ENCODE data around the gene RIOX2.

The RIOX2 gene

DNA sequence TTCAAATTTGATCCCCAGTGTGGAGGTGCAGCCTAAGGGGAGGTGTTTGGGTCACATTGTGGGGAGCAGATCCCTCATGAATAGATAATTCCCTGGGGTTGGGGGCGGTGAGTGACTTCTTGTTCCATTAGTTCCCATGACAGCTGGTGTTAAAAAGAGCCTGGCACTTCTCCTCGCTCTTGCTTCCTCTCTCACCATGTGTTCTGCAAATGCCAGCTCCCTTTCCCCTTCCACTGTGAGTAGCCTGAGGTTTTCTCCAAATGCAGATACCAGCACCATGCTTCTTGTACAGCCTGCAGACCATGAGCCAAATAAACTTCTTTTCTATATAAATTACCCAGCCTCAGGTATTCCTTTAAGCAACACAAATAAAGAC is 23.1 kb downstream of the RIOX2 start:
- ATAC-seq (no peak), DNase-seq (ENCODE audit: low spot score in 2 of 2) (no peak)
- peaks cover 94% of the 10 kb centered on the region for H3K36me3 Mint-ChIP-seq
- H3K27ac Mint-ChIP-seq: no peak overlapping the region
- H3K9me3 Mint-ChIP-seq: no peaks in the 10 kb centered on the region
- no peak overlapping the region for H3K4me3 Mint-ChIP-seq
- no peaks in the 10 kb centered on the region for H3K4me1 Mint-ChIP-seq

DNA sequence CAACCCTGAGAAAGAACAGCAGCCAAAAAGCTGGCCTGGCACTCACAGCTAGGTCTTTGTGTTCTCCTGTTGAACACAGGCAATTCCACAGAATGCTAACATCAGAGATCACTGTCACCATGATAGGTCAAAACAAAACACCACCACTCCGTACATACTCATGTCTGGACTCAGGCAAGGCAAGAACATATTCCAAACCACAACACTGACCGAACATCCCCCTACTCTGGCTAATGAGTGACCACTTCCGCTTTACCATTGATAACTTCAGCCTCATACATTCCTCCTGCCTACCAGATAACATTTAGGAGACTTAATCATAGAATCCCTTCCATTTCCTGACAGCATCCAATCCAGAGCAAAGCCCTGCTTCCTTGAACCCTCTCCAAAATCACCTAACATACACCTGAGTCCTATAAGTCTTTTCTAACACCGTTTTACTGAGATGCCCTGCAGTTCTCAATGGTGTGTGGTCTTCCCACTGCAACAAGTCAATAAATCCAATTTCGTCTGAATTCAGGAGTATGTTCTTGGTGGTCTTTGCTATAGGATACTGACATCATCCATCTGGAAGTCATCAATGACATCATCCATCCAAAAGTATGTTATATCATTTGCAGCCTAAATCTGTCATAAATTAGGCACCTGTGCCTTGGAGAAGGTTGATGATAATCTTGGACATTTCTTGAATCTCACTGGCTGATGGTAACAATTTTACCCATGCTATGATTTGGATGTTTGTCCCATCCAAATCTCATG is 23.7 kb downstream of the RIOX2 start:
- H3K9me3 Mint-ChIP-seq: no peaks in the 10 kb centered on the region
- H3K4me3 Mint-ChIP-seq: no peak overlapping the region
- H3K4me1 Mint-ChIP-seq: no peaks in the 10 kb centered on the region
- no peak for DNase-seq (ENCODE audit: low spot score in 2 of 2)
- peaks cover 95% of the 10 kb centered on the region for H3K36me3 Mint-ChIP-seq
- H3K27ac Mint-ChIP-seq: no peak overlapping the region
- no peak for ATAC-seq

DNA sequence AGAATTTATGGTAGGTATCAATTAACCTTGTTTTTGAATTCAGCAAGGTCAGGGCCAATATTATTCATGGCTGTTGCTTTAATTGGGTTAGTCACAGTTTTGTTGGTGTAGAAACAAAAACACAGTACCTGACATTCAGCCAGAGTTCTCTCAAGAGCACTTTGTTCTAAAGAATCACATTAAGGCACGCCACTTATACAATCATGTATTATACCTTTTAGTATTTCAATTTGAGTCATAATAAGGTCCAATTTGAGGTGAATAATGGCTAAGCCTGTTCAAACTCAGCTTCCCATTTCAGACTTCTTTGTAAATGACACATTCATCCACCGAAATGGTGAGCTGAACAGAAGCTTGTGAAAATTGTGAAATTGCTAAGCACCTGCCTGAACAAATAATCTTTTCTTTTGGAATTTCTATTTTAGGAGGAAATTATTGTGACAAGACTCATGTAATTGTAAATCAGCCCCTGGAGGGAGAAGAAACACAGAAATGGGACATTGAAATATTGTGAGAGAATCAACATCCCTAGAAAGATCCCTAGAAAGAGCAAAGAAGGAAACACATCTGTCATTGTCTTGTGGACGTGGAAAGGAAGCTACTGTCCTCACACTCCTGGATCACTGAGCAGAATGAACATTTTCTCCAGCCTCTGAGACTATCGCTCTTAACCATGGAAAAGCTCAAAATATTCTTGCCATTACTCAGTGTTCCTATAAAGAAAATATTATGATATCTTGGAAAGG is 29.3 kb downstream of the RIOX2 start:
- H3K4me3 Mint-ChIP-seq: no peak overlapping the region

DNA sequence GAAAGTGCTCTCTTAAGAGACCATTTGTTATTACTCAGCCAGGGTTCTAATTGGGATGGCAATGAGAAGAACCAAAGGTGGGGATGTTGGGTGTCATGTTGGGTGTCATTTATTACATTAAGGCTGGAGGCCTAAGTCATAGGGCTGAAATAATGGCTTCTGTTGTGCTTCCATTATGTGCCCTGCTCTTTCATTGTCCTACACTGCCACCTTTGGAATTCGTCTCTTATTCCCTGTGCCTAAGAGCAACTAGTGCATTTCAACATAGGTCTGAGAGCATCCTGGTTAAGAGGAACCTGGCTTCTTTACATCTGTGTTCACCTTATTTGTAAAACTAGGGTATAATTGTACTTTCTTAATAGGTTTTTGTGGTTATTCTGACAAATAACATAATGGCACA is 32.2 kb downstream of the RIOX2 start:
- Mint-ChIP-seq H3K27ac (peak overlapping the region; percentile 8), H3K36me3 (peaks cover 52% of the 10 kb centered on the region), H3K9me3 (no peaks in the 10 kb centered on the region), H3K4me1 (peaks cover 16% of the 10 kb centered on the region), H3K4me3 (no peak overlapping the region)
- no peak for DNase-seq (ENCODE audit: low spot score in 2 of 2)
- no peak for ATAC-seq

More for the DNA sequence above, 29.3 kb downstream of the RIOX2 start:
- Mint-ChIP-seq H3K36me3 (peaks cover 74% of the 10 kb centered on the region), H3K9me3 (no peaks in the 10 kb centered on the region), H3K4me1 (peaks cover 4% of the 10 kb centered on the region), H3K27ac (peak overlapping the region; percentile 58)
- ATAC-seq (peak; percentile 95), DNase-seq (ENCODE audit: low spot score in 2 of 2) (no peak)

DNA sequence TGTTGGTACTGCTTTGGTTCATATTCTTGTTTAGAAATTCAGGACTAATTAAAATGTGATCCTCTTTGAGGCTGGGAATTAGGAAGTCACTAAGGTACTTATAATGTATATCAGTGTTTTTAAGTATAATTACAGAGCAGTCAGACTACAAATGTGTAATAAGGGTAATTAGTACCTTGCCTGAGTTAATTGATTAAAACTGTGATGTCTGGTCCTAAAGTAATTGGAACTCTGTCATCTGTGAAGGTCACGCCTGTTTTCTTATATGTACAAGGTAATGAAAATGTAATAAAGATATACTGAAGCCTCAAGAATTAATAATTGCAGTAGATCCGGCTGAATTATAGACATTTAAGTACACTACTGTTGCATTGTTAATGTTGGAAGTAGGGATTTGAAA is 32.8 kb downstream of the RIOX2 start:
- Mint-ChIP-seq H3K4me3 (no peak overlapping the region), H3K4me1 (peaks cover 16% of the 10 kb centered on the region), H3K27ac (no peak overlapping the region), H3K36me3 (peaks cover 46% of the 10 kb centered on the region), H3K9me3 (no peaks in the 10 kb centered on the region)
- no peak for ATAC-seq
- no peak for DNase-seq (ENCODE audit: low spot score in 2 of 2)

DNA sequence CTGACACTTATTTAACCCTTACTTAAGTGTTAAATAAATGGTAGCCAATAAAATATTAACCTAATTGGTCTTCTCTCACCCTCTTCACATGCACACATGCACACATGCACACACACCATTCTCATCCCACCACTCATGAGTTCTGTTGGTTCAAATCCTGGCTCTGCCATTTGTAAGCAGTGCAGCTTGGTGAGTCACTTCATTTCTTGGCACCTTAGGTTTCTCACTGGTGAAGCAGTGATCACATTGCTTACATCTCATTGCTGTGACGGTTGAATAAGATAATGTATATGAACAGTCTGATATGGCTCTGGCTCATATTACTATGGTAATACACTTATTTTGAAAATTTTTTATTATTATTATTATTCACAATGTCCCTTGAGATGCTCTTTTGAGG is 33.8 kb downstream of the RIOX2 start:
- no peak overlapping the region for H3K4me3 Mint-ChIP-seq
- DNase-seq (ENCODE audit: low spot score in 2 of 2) (no peak), ATAC-seq (no peak)
- H3K4me1 Mint-ChIP-seq: peaks cover 16% of the 10 kb centered on the region
- peaks cover 36% of the 10 kb centered on the region for H3K36me3 Mint-ChIP-seq
- H3K9me3 Mint-ChIP-seq: no peaks in the 10 kb centered on the region
- H3K27ac Mint-ChIP-seq: no peak overlapping the region

DNA sequence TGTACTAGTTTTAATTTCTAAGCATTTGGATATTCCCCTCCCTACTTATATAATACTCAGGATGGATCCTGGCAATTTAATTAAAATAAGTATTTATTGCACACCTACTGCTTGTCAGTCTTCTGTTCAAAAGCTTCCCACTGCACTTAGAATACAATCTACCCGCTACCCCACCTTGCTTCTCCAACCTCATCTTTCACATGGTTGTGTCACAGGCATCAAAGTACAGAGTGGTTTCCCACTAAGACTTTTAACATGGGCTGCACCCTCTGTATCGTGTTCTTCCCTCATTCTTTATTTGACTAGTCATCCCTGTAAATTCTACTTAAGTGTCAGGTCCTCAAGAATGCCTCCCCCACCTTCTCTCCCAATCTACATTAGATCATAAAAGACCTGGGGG is 35.0 kb downstream of the RIOX2 start:
- ATAC-seq (no peak), DNase-seq (ENCODE audit: low spot score in 2 of 2) (no peak)
- no peak overlapping the region for H3K4me3 Mint-ChIP-seq
- no peak overlapping the region for H3K27ac Mint-ChIP-seq
- peaks cover 11% of the 10 kb centered on the region for H3K4me1 Mint-ChIP-seq
- H3K9me3 Mint-ChIP-seq: no peaks in the 10 kb centered on the region
- peaks cover 32% of the 10 kb centered on the region for H3K36me3 Mint-ChIP-seq

DNA sequence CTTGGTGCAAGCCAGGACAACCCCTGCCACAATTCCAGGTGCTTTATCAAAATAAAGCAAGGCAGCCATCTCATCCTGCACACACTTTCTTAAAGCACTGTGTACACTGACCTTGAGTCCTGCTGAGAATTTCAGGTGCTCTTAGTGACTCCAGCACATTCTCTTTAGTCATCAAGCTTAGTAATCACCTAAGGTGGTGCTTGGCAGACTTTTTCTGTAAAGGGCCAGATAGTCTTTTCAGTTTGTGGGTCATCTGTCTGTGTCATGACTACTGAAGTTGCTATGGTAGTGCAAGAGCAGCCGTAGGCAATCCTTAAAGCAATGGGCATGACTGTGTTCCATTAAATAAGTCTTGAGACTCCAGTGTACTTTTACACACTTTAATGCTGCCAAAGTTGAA is 36.4 kb downstream of the RIOX2 start:
- Mint-ChIP-seq H3K9me3 (no peaks in the 10 kb centered on the region), H3K4me3 (no peak overlapping the region), H3K36me3 (peaks cover 20% of the 10 kb centered on the region), H3K4me1 (peaks cover 11% of the 10 kb centered on the region), H3K27ac (no peak overlapping the region)
- DNase-seq (ENCODE audit: low spot score in 2 of 2) (no peak), ATAC-seq (peak; percentile 83)

DNA sequence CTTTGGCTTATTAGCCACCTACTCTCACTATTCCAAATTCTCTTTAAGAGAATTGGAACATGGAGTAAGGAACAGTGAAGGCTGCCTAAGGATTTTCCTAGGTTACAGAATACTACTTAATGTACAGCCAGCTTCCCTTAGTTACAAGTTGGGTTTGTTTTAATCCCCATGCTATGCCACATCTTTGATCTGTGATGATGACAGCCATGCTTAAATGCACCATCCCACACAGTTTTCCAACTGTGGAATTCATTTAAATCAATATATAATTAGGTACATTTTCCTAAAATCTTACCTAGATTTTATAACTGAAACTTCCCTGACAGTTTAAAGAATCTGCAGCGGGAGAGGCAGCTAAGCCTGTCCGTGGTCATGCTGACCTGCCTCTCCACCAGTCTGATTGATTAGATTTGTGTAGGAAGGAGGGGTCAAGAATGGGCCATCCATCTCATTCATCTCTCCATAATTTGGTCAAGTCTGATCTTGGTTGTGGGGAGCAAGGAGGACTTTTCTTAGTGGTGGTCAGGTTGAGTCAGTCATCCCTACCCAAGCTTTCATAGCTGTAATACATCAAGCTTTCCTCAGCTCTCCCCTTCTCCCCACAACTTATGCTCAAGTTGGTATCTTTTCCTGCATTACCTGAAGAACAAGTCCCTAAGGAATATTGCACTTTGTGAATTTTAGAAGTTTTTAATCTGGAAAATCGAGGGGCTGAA is 37.1 kb downstream of the RIOX2 start:
- no peak overlapping the region for H3K27ac Mint-ChIP-seq
- no peaks in the 10 kb centered on the region for H3K9me3 Mint-ChIP-seq
- ATAC-seq (no peak), DNase-seq (ENCODE audit: low spot score in 2 of 2) (no peak)
- H3K4me3 Mint-ChIP-seq: no peak overlapping the region
- peaks cover 15% of the 10 kb centered on the region for H3K36me3 Mint-ChIP-seq
- peaks cover 11% of the 10 kb centered on the region for H3K4me1 Mint-ChIP-seq

DNA sequence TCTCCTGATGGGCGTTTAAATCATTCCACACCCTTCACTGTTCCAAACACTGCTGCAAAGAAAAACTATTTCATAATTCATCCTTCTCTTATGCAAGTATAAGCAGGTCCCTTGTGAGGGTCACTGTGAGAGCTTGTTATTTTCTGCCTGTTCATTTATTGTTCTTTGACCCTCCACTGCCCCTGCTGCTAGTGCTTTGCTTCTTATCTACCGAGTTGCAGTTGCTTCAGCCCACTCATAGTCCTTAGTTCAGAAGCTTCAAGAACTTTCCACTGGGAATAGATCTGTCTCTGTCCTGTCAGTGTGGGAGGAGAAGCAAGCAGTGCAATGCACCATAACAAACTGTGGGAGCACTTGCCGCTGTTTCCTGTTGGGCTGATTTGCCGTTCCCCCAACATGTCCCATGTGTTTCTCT is 39.8 kb downstream of the RIOX2 start:
- ATAC-seq (no peak), DNase-seq (ENCODE audit: low spot score in 2 of 2) (no peak)
- H3K4me1 Mint-ChIP-seq: peaks cover 11% of the 10 kb centered on the region
- no peaks in the 10 kb centered on the region for H3K9me3 Mint-ChIP-seq
- H3K4me3 Mint-ChIP-seq: no peak overlapping the region
- peaks cover 13% of the 10 kb centered on the region for H3K36me3 Mint-ChIP-seq
- H3K27ac Mint-ChIP-seq: no peak overlapping the region

DNA sequence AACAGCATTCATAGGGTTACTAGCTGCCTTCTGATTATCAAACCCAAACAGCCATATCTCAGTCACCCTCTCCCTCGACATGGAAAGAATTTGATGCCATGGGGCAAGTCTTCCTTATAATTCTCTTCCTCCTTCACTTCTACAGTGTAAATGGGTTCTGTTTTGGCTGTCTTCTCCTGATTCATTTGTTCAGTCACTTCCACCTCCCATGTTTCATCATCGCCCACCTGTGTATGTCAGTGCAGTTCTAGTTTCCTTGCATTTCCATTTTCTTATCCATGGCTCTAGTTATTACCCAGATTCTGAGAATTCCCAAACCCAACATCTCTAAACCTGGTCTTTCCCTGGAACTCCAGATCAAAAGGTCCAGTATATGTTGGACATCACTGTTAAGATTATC is 41.0 kb downstream of the RIOX2 start:
- Mint-ChIP-seq H3K9me3 (no peaks in the 10 kb centered on the region), H3K4me3 (no peak overlapping the region), H3K36me3 (peaks cover 8% of the 10 kb centered on the region), H3K4me1 (peaks cover 11% of the 10 kb centered on the region), H3K27ac (no peak overlapping the region)
- DNase-seq (ENCODE audit: low spot score in 2 of 2) (no peak), ATAC-seq (no peak)

DNA sequence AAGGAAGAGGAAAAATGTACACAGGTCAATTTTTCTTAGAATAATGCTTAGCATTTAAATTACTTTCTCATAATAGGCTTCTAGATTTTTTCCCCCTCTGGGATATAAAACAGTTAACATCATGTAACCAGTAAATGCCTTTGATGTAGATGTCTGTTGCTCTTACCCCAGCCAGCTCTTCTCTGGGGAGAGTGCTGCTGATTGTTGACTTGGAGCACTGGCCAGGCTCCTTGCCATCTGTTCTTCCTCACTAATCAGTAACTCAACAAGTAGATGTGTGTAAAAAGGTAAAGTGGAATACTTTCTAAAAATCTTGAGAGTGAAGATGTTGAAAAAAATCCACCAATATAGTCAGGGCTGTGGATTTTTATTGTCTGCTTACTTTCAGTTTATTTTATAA is 42.2 kb downstream of the RIOX2 start:
- Mint-ChIP-seq H3K27ac (no peak overlapping the region), H3K9me3 (no peaks in the 10 kb centered on the region), H3K36me3 (peaks cover 8% of the 10 kb centered on the region), H3K4me1 (no peaks in the 10 kb centered on the region), H3K4me3 (no peak overlapping the region)
- DNase-seq (ENCODE audit: low spot score in 2 of 2) (no peak), ATAC-seq (no peak)

DNA sequence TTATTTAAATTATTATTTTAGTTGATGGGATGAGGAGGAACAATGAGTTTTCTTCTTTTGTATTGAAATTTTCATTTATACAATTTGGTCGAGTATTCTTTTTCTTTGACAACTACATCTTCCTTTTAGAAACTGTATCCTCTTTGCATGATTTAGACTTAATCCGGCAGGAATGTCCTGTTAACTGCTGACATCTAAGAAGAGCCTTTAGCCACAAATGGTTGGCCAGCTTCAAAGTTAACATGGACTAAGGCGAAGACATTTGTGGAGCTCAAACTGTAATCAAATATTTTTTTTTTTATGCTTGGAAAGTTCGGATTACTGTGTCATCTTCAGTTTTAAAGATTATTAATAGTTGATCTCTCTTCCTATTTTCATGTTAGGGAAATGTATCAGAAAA is 43.2 kb downstream of the RIOX2 start:
- DNase-seq (ENCODE audit: low spot score in 2 of 2) (no peak), ATAC-seq (no peak)
- Mint-ChIP-seq H3K9me3 (no peaks in the 10 kb centered on the region), H3K27ac (no peak overlapping the region), H3K36me3 (peaks cover 8% of the 10 kb centered on the region), H3K4me1 (no peaks in the 10 kb centered on the region), H3K4me3 (no peak overlapping the region)

DNA sequence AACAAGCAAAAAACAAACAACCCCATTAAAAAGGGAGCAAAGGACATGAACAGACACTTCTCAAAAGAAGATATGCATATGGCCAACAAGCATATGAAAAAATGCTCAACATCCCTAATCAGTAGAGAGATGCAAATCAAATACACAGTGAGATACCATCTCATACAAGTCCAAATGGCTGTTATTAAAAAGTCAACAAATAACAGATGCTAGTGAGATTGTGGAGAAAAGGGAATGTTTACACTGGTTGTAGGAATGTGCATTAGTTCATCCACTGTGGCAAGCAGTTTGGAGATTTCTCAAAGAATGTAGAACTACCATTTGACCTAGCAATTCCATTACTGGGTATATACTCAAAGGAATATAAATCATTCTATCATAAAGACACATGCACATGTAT is 44.5 kb downstream of the RIOX2 start:
- Mint-ChIP-seq H3K27ac (no peak overlapping the region), H3K4me1 (no peaks in the 10 kb centered on the region), H3K36me3 (peaks cover 5% of the 10 kb centered on the region), H3K9me3 (no peaks in the 10 kb centered on the region), H3K4me3 (no peak overlapping the region)
- ATAC-seq (no peak), DNase-seq (ENCODE audit: low spot score in 2 of 2) (no peak)

DNA sequence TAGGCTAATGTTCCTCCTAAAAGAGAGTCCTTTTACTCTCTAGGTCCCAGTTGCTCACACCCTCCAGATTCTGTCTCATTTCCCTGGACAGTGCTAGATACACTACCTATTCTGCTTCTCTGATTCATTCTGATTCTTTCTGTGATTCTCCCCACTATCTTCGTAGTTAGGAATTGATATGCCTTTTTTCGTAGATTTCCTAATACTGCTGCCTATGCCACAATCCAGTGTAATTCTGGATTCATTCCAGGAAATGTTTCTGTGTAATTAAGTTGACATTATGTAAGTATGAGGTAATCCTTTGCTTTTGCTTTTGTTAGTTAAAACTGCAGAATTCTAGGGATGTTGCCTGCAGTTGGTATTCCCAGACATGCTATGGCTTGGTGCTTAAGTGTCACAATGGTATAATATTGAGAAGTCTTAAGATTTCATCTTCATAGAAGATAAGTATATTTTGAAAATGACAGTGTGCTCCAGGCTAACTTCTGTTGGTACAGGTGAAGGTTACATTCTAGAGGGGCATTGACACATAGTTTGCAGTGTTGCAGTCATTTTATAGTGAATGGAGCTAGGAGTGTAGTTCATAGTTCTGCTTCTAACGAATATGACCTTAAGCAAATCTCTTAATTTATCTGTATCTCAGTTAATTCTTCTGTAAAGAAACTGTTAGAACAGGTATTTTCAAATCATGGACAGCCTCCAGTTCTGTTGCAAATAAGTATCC is 54.3 kb downstream of the RIOX2 start:
- H3K36me3 Mint-ChIP-seq: peaks cover 13% of the 10 kb centered on the region
- ATAC-seq: no peak
- no peak overlapping the region for H3K4me3 Mint-ChIP-seq
- H3K4me1 Mint-ChIP-seq: no peaks in the 10 kb centered on the region
- no peak for DNase-seq (ENCODE audit: low spot score in 2 of 2)
- no peak overlapping the region for H3K27ac Mint-ChIP-seq
- H3K9me3 Mint-ChIP-seq: no peaks in the 10 kb centered on the region
